ENCODE measurements around the gene APOL6. TPM values are rescaled to one million over a fixed set of nuclear protein-coding genes. Genes with fewer than 3 reads are reported as not detected.
A peak's percentile ranks its signal among the peaks of the same experiment; 100 is the strongest.

The APOL6 gene
- total and polyA plus RNA-seq, 9 of the 15 experiments (the other 6 are each of a cell fraction or from before 2014, with no cell fraction given), result 0.29 to 1.2 (median 0.70) TPM

GRCh38 chr22:35648066-35649025 lies at the start of gene APOL6 (continued):
- TF ChIP-seq MGA (IDR thresholded peaks at IDR 0.05) (no peak; the same call in 1 of the 2 replicates), RUNX1 (IDR thresholded peaks at IDR 0.05; ENCODE audit: low read depth) (no peak), ZNF444 (CRISPR knock-in tag; IDR thresholded peaks at IDR 0.05) (no peak), SMARCA5 (IDR thresholded peaks at IDR 0.05) (no peak), C11orf30 (IDR thresholded peaks at IDR 0.05; ENCODE audit: low read depth) (peak; percentile 5; the same call in 1 of the 2 replicates), ETV1 (tag; conservative IDR thresholded peaks at IDR 0.05; ENCODE audit: low read depth) (no peak), TAF7 (tag; IDR thresholded peaks at IDR 0.05) (no peak), NFRKB (IDR thresholded peaks at IDR 0.05; ENCODE audit: low read depth) (peak; percentile 63; the same call in 1 of the 2 replicates), PRDM10 (IDR thresholded peaks at IDR 0.05; ENCODE audit: partially characterized antibody) (no peak)
